Thymus (tissue), 11 donors: ENCODE data around the gene NFKB2. TPM values are rescaled to one million over a fixed set of nuclear protein-coding genes. Genes with fewer than 3 reads are reported as not detected.

Source experiments
- DNase-seq, 9 donors: peaks; one replicate each; pipeline ENCODE4 v3.0.0-alpha.2; 2013; ENCODE audit warnings: low spot score in 9 of 9, low read depth in 6 of 9, missing footprints in 1 of 9
- H3K27ac ChIP-seq, 2 donors: one replicate each; pipeline ENCODE4 v1.5.1; 2013; ENCODE audit warnings: control low read depth in 1 of 2, low read depth in 1 of 2, low read length in 1 of 2, mild to moderate bottlenecking in 1 of 2, moderate library complexity in 1 of 2
- H3K27me3 ChIP-seq, 2 donors: one replicate each; pipeline ENCODE4 v1.5.1; 2013; ENCODE audit warnings: low read length in 1 of 2; ENCODE audit not compliant: control insufficient read depth in 2 of 2, insufficient read depth in 1 of 2
- H3K36me3 ChIP-seq, 2 donors: one replicate each; pipeline ENCODE4 v1.5.1; 2013; ENCODE audit warnings: low read length in 1 of 2, mild to moderate bottlenecking in 1 of 2, moderate library complexity in 1 of 2; ENCODE audit not compliant: control insufficient read depth in 2 of 2, insufficient read depth in 2 of 2
- H3K4me1 ChIP-seq, 2 donors: one replicate each; pipeline ENCODE4 v1.5.1; 2013; ENCODE audit warnings: low read length in 2 of 2; ENCODE audit not compliant: control insufficient read depth in 2 of 2, insufficient read depth in 2 of 2
- H3K4me3 ChIP-seq, 2 donors: one replicate each; pipeline ENCODE4 v1.5.1; 2013; ENCODE audit warnings: low read length in 2 of 2, control low read depth in 1 of 2, mild to moderate bottlenecking in 1 of 2
- H3K9me3 ChIP-seq, 2 donors: one replicate each; pipeline ENCODE4 v1.5.1; 2013; ENCODE audit warnings: low read length in 1 of 2, mild to moderate bottlenecking in 1 of 2; ENCODE audit not compliant: control insufficient read depth in 2 of 2, insufficient read depth in 1 of 2
- WGBS: extraction: QIAGEN DNeasy Blood & Tissue Kit; methylation state at CpG from one replicate; pipeline ENCODE4 v1.1.7; 2013; 5-methylcytosine and 5-hydroxymethylcytosine counted together
- polyA plus RNA-seq: library from polyadenylated mRNA; stranded (reverse); fragments of 200-250 nt; gene quantifications from one replicate; pipeline ENCODE4 v1.2.3, GENCODE V29; 2013
- total RNA-seq: library from RNA; stranded (reverse); fragments of 120-200 nt; gene quantifications from one replicate; pipeline ENCODE4 v1.2.4, GENCODE V29; 2013
- donor health status: healthy.

NFKB2 gene
- total and polyA plus RNA-seq, 2 donors, result 35.6 to 37.8 TPM

DNA sequence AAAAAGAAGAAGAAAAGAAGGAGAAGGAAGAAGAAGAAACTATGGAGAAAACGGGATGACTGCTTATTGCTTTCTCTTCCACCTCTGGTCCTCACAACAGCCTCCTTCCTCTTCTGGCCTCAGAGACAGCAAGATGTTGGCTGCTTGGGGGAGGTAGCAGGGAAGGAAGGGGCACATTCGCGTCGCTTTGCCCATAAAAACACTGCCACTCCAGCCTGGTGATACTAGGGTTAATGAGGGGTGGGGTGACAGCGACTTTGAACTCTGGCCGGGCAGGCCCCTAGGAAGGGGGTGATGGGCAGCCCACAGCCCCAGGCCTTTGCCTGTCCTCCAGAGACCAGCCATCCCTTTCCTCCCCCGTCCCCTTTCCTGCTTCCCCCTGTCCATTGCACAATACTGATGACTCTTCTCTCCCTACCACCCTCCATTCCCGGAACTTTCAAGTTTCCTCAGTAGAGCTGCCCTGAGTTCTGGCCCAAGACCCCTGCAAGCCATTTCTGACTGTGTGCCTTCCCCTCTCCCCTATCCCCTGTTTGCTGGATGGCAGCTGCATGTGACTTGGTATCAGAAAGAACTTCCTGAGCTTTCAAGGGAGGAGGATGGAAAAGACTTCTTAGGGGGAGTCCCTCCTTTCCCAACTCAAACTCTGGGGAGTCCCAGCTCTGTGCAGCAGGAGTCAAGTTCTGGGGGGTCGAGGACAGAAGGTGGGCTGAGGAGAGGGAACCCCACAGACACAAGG is 39.1 kb downstream of the NFKB2 start:
- Histone ChIP-seq H3K27me3 (peaks cover 2 to 17% of the 10 kb centered on the region in 2 donors), H3K4me3 (no peak overlapping the region), H3K27ac (peak overlapping the region in 1 of 2 donors; percentile 50), H3K9me3 (peaks cover 0 to 6% of the 10 kb centered on the region in 2 donors), H3K4me1 (peaks cover 11 to 52% of the 10 kb centered on the region in 2 donors), H3K36me3 (no peaks in the 10 kb centered on the region)
- DNase-seq, result no peak
- 40% methylated on average over 9 of the region's 9 CpGs for WGBS

DNA sequence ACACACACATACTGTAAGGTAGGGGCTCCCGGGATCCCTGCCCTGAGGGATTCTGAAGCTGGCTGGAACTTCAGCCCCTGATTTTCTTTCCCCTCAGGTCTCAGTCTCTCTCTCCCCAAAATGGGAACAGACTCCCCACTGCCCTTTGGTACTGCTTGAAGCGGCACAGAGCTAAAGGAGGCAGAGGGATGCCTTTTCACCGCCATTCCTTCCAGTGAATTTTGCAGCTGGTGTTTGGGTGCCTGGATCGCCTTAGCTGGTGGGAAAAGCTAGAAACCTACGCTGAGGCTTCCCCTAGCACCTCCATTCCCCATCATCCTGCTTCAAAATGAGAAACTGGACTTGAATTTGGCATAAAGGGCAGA is 39.6 kb downstream of the NFKB2 start:
- H3K27me3 ChIP-seq, result peaks cover 2 to 17% of the 10 kb centered on the region in 2 donors
- no peak for DNase-seq
- H3K4me1 ChIP-seq, result peaks cover 11 to 52% of the 10 kb centered on the region in 2 donors
- WGBS, result 43% methylated on average over 5 of the region's 5 CpGs
- peak overlapping the region in 1 of 2 donors; percentile 34 for H3K4me3 ChIP-seq
- peaks cover 0 to 6% of the 10 kb centered on the region in 2 donors for H3K9me3 ChIP-seq
- peak overlapping the region; percentile 69 to 71 for H3K27ac ChIP-seq
- H3K36me3 ChIP-seq, result no peaks in the 10 kb centered on the region

DNA sequence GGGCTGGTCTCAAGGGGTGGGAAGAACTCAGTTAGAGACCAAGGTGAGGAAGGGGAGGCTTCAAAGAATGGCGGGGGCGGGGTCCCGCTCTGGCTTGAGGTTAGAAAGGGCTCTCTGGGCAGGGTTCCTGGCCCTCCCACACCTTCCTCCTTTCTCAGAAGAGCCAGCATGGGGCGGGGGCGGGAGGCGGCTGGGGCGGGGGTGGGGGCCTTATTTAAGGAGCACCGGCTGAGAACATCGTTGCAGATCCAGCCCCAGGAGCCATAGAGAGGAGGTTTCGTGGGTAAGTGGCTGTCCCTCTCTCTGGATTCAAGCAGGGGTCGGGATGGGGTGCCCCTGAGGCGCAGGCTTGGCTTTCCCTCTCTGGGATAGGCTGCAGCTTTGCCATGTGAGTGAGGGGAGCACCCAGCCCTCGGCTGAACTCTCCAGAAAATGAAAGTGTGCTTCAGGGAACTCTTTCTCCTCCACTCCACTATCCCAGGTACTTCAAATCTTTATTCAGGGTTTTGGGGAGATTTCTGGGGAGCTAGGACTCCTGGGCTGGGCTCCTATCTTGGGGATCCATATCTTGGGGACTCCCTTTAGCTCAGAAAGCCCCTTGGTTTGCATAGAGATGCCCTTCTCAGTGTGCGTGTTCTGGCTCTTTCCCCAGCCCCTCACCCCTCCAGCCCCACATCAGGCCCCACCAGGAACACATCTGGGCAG is 40.2 kb downstream of the NFKB2 start:
- Histone ChIP-seq H3K27me3 (peaks cover 2 to 17% of the 10 kb centered on the region in 2 donors), H3K4me3 (peak overlapping the region; percentile 34 to 41), H3K27ac (peak overlapping the region; percentile 69 to 70), H3K36me3 (no peaks in the 10 kb centered on the region), H3K9me3 (peaks cover 0 to 6% of the 10 kb centered on the region in 2 donors), H3K4me1 (peaks cover 11 to 52% of the 10 kb centered on the region in 2 donors)
- 3% methylated on average over 14 of the region's 14 CpGs for WGBS
- no peak for DNase-seq

DNA sequence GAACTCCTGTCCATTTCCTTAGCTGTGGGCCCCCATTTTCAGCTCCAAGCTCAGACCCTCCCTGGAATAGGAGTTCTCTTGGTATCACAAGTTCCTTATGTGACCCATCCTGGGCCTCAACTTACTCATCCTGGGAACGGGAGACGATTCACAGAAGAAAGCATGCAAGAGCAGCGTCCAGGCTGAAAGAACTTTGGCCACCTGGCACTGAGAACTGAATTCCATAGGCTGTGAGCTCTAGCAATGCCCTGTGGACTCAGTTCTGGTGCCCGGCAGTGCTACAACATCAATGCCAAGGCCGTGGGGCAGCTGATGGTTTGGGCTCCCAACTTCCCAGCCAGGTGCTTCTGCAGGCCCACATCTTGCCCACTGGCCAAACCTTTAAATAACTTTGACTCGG is 40.8 kb downstream of the NFKB2 start:
- Histone ChIP-seq H3K36me3 (no peaks in the 10 kb centered on the region), H3K27me3 (peaks cover 2 to 17% of the 10 kb centered on the region in 2 donors), H3K4me1 (peaks cover 11 to 52% of the 10 kb centered on the region in 2 donors), H3K4me3 (peak overlapping the region; percentile 34 to 41), H3K27ac (no peak overlapping the region), H3K9me3 (peaks cover 0 to 6% of the 10 kb centered on the region in 2 donors)
- WGBS, result 72% methylated on average over 6 of the region's 6 CpGs
- no peak for DNase-seq

DNA sequence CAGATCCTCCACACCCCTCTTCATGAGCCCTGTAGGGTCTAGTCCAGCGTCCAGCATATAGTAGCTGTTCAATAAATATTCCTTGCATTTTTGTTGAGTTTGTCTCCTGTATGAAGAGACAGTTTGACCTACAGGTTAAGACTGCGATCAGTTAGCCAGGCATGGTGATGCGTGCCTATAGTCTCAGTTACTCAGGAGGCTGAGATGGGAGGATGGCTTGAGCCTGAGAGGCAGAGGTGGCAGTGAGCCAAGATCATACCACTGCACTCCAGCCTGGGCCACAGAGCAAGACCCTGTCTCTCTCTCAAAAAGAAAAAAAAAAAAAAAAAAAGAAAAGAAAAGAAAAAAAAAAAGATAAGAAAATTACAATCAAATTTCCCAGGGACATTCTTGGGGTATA is 42.0 kb downstream of the NFKB2 start:
- Histone ChIP-seq H3K4me1 (peaks cover 3 to 43% of the 10 kb centered on the region in 2 donors), H3K27me3 (peaks cover 2 to 17% of the 10 kb centered on the region in 2 donors), H3K4me3 (no peak overlapping the region), H3K36me3 (no peaks in the 10 kb centered on the region), H3K27ac (no peak overlapping the region), H3K9me3 (peaks cover 0 to under 1% of the 10 kb centered on the region in 2 donors)
- WGBS, result 99% methylated on average over 3 of the region's 3 CpGs
- DNase-seq, result no peak

DNA sequence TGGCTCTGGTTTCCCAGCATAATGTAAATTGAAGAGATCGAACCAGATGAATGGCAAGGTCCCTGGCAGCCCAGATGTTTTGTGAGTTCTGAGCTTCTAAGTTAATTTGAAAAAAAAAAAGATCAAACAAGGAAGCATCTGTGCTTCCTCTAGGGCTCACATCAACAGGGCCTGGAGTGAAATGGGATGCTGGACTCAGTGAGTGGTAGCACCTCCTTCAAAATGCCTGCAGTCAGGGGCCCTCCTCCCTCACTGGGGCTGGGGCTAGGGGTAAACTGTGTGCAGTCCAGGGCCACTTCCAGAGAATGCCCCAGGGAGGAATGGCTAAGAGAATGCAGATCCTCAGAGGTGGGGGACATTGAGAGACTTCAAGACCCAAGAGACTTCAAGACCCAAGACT is 42.9 kb downstream of the NFKB2 start:
- 75% methylated on average over 1 of the region's 1 CpG for WGBS
- H3K27ac ChIP-seq, result no peak overlapping the region
- no peak overlapping the region for H3K4me3 ChIP-seq
- no peak for DNase-seq
- H3K4me1 ChIP-seq, result peaks cover 3 to 39% of the 10 kb centered on the region in 2 donors
- H3K36me3 ChIP-seq, result no peaks in the 10 kb centered on the region
- no peaks in the 10 kb centered on the region for H3K9me3 ChIP-seq
- peaks cover 2 to 17% of the 10 kb centered on the region in 2 donors for H3K27me3 ChIP-seq

DNA sequence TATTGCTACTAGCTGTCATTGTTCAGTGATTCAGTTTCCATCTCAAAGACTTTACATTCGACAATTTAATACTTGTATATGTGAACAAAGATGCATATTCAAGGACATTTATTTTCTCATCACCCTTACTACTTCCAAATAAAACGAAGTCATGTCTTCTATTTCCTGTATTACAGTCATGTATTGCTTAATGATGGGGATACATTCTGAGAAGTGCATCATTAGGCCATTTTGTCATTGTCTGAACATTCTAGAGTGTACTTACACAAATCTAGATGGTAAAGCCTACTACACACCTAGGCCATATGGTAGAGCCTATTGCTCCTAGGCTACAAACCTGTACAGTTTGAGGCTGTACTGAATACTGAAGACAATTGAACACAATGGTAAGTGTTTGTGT is 49.3 kb downstream of the NFKB2 start:
- Histone ChIP-seq H3K27me3 (no peaks in the 10 kb centered on the region), H3K27ac (no peak overlapping the region), H3K36me3 (no peaks in the 10 kb centered on the region), H3K9me3 (no peaks in the 10 kb centered on the region), H3K4me1 (peaks cover 3 to 8% of the 10 kb centered on the region in 2 donors), H3K4me3 (no peak overlapping the region)
- no peak for DNase-seq
- 95% methylated on average over 2 of the region's 2 CpGs for WGBS

DNA sequence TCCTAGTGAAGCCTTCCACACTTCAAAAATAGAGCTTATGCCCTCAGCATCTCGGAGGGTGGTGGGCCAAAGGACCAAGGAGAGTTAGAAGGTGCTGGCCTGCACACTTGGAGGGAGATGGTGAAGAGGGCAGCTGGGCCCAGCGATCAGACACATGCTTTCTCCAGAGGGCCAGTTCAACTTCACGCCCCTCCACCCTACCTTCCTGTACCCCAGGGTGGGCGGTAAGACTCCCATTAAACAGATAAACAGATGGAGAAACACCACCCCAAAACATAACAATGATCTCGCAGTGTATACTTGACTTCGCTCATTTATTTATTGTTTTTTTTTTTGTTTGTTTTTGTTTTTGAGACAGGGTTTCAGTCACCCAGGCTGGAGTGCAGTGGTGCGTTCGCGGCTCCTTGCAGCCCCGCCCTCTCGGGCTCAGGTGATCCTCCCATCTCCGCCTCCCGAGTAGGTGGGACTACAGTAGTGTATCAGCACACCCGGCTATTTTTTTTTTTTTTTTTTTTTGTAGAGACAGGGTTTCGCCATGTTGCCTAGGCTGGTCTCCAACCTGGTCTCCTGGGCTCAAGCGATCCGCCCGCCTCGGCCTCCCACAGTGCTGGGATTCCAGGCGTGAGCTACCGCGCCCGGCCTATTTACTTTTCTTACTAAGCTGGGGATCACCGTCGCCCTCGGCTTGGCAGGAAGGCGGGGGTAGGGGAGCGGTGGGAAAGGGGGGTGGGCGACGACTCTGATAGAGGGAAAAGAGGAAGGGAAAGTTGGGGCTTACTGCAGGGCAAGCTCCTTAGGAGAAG is 54.0 kb downstream of the NFKB2 start:
- H3K27ac ChIP-seq, result peak overlapping the region; percentile 81 to 91
- no peaks in the 10 kb centered on the region for H3K9me3 ChIP-seq
- peak overlapping the region; percentile 57 to 89 for H3K4me3 ChIP-seq
- peaks cover 6 to 23% of the 10 kb centered on the region in 2 donors for H3K4me1 ChIP-seq
- 7% methylated on average over 30 of the region's 30 CpGs for WGBS
- H3K36me3 ChIP-seq, result peaks cover 0 to 8% of the 10 kb centered on the region in 2 donors
- no peaks in the 10 kb centered on the region for H3K27me3 ChIP-seq
- DNase-seq, result peak in 5 of 9 donors; percentile 66 to 87 (median 68)

DNA sequence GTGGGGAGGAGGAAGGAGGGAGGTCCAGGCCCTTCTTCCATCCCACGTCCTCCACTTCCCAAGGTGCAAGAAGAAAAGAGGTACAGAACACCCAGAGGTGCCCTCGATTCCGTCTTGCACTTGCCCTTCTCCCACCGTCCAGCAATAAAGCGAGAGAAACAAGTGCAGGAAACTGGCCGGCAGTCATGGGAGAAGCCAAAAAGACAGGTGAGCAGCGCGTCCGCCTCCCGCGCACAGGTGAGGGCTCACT is 54.5 kb downstream of the NFKB2 start:
- Histone ChIP-seq H3K27me3 (no peaks in the 10 kb centered on the region), H3K4me1 (peaks cover 6 to 23% of the 10 kb centered on the region in 2 donors), H3K27ac (peak overlapping the region; percentile 81 to 91), H3K4me3 (peak overlapping the region; percentile 57 to 89), H3K36me3 (peaks cover 0 to 8% of the 10 kb centered on the region in 2 donors), H3K9me3 (no peaks in the 10 kb centered on the region)
- 0% methylated on average over 11 of the region's 11 CpGs for whole genome bisulfite sequencing
- no peak for DNase-seq
